Left lung (tissue), 10 donors: ENCODE results near the gene TBCD. TPM values are rescaled to one million over a fixed set of nuclear protein-coding genes. Genes with fewer than 3 reads are reported as not detected.

Experiments used
- ATAC-seq: fragments of 200-7000 bp; cut with Tn5 transposase; one replicate; pipeline ENCODE4 v1.9.1; 2020; ENCODE audit warnings: moderate library complexity
- DNase-seq, 4 donors: peaks; one replicate each; pipeline ENCODE4 v3.0.0-alpha.2; 2013 to 2020
- H3K27ac ChIP-seq, 2 donors: fragments of 200-600 bp; sonication (generic) in 1 of 2; one replicate each; pipeline versions ENCODE4 v1.5.0 to v1.8.0; 2020 to 2021
- H3K27me3 ChIP-seq, 2 donors: fragments of 200-600 bp; sonication (generic) in 1 of 2; one replicate each; pipeline versions ENCODE4 v1.5.0 to v1.8.0; 2020 to 2021
- H3K36me3 ChIP-seq, 2 donors: fragments of 200-600 bp; sonication (generic) in 1 of 2; one replicate each; pipeline versions ENCODE4 v1.5.0 to v1.8.0; 2020 to 2021
- H3K4me1 ChIP-seq, 2 donors: fragments of 200-600 bp; one replicate each; pipeline ENCODE4 v1.8.0; 2021
- H3K4me3 ChIP-seq, 2 donors: fragments of 200-600 bp; sonication (generic) in 1 of 2; one replicate each; pipeline versions ENCODE4 v1.5.0 to v1.8.0; 2020 to 2021; ENCODE audit warnings: mild to moderate bottlenecking in 1 of 2
- H3K9me3 ChIP-seq, 2 donors: fragments of 200-600 bp; sonication (generic) in 1 of 2; one replicate each; pipeline versions ENCODE4 v1.5.0 to v1.8.0; 2020 to 2021
- CTCF ChIP-seq, 2 donors: fragments of 200-600 bp; sonication (generic) in 1 of 2; IDR thresholded peaks; one replicate each; pipeline versions ENCODE4 v1.5.0 to v1.8.0; 2021; ENCODE audit warnings: antibody characterized with exemption in 2 of 2
- intact Hi-C, 2 donors: fragments of 100-400 bp; cut with DNase I; formaldehyde crosslinking; loops; one replicate each; pipeline versions ENCODE4 v1.11.2 to v1.14.2; 2022
- polyA plus RNA-seq, 6 donors: library from polyadenylated mRNA; unstranded; fragments of 120-200 nt; gene quantifications; one replicate each; pipeline ENCODE4 v1.2.1, GENCODE V29; 2013; ENCODE audit not compliant: insufficient read length in 6 of 6
- total RNA-seq, 2 donors: library from RNA; stranded (reverse); fragmentation: NEBNext Ultra II Directional; extraction: Animal tissue kit (Norgen Biotek cat#: 25700); gene quantifications; one replicate each; pipeline ENCODE4 v1.2.1, GENCODE V29; 2021
- donor health status: DM: no; HTN: yes; CAD: no.
- donor health status: DM: no; HTN: no; CAD: no.

The TBCD gene
- total and polyA plus RNA-seq, 8 donors: 87.2 to 133 (median 104) TPM

DNA sequence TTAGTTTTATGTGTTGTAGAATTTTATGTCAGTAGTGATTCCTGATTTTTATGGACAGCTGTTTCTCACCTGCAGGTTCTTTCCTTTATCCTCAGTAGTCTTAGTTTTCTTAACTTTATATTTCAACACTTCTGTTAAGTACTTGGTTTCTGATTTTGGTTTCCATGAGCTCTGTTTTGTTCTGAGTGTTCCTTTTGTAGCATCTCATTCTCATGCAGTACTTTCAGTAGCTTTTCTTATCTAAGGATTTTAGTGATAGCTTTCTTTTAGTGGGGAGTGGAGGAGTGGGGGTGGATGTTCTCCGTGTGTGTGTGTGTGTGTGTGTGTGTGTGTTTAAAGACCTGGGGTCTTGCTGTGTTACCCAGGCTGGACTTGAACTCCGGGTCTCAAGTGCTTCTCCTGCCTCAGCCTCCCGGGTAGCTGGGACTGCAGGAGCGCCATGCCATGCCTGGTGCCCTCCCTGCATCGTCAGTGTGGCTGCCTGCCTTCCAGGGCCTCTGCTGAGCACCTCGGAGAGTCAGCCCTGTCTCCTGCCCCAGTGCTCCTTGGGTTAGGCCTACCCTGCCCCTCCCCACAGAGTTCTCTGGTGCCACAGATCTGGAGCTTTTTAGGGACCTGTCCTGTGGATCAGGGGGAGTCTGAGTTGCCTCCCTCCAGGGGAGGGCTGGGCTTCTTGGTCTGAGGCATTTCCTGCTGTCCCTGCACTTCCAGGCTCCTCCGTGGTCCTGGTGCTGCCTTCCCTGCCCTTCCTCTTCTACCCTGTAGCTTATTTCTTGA lies 92.2 kb downstream of the TBCD start:
- Histone ChIP-seq H3K4me3 (peak overlapping the region in 1 of 2 donors; percentile 35), H3K9me3 (no peaks in the 10 kb centered on the region), H3K36me3 (no peaks in the 10 kb centered on the region), H3K27me3 (no peaks in the 10 kb centered on the region), H3K4me1 (peaks cover 2 to 14% of the 10 kb centered on the region in 2 donors), H3K27ac (peak overlapping the region in 1 of 2 donors; percentile 64)
- no peak for TF ChIP-seq CTCF (IDR thresholded peaks at IDR 0.05)
- DNase-seq (no peak), ATAC-seq (no peak)
- intact Hi-C loops: no loop called here

- no peak for TF ChIP-seq CTCF (IDR thresholded peaks at IDR 0.05)
- no peak for ATAC-seq
- Histone ChIP-seq H3K4me1 (peaks cover 2 to 20% of the 10 kb centered on the region in 2 donors), H3K4me3 (peak overlapping the region in 1 of 2 donors; percentile 35), H3K36me3 (no peaks in the 10 kb centered on the region), H3K9me3 (no peaks in the 10 kb centered on the region), H3K27ac (peak overlapping the region; percentile 48 to 64), H3K27me3 (no peaks in the 10 kb centered on the region)
- DNase-seq: peak in 1 of 4 donors; percentile 28
- intact Hi-C loops: no loop called here
These were observed 92.9 kb downstream of the TBCD start for GRCh38 chr17:82844796-82845162.

GRCh38 chr17:82845163-82845807 lies 93.4 kb downstream of the TBCD start:
- Histone ChIP-seq H3K9me3 (no peaks in the 10 kb centered on the region), H3K36me3 (no peaks in the 10 kb centered on the region), H3K27me3 (no peaks in the 10 kb centered on the region), H3K4me1 (peaks cover 2 to 20% of the 10 kb centered on the region in 2 donors), H3K27ac (peak overlapping the region; percentile 48 to 64), H3K4me3 (peak overlapping the region; percentile 24 to 35)
- intact Hi-C loops: no loop called here
- TF ChIP-seq CTCF (IDR thresholded peaks at IDR 0.05): no peak
- peak; percentile 52 for ATAC-seq
- peak; percentile 54 to 84 (median 68) for DNase-seq

- TF ChIP-seq CTCF (IDR thresholded peaks at IDR 0.05): no peak
- Histone ChIP-seq H3K4me1 (peaks cover 2 to 20% of the 10 kb centered on the region in 2 donors), H3K4me3 (peak overlapping the region; percentile 24 to 35), H3K27ac (peak overlapping the region; percentile 7 to 14), H3K27me3 (no peaks in the 10 kb centered on the region), H3K36me3 (no peaks in the 10 kb centered on the region), H3K9me3 (no peaks in the 10 kb centered on the region)
- DNase-seq: peak in 1 of 4 donors; percentile 29
- peak; percentile 15 for ATAC-seq
- intact Hi-C loops: no loop called here
These were observed 94.3 kb downstream of the TBCD start for GRCh38 chr17:82846061-82846691.
